ENCODE measurements around the gene EFHD1.

The EFHD1 gene

DNA sequence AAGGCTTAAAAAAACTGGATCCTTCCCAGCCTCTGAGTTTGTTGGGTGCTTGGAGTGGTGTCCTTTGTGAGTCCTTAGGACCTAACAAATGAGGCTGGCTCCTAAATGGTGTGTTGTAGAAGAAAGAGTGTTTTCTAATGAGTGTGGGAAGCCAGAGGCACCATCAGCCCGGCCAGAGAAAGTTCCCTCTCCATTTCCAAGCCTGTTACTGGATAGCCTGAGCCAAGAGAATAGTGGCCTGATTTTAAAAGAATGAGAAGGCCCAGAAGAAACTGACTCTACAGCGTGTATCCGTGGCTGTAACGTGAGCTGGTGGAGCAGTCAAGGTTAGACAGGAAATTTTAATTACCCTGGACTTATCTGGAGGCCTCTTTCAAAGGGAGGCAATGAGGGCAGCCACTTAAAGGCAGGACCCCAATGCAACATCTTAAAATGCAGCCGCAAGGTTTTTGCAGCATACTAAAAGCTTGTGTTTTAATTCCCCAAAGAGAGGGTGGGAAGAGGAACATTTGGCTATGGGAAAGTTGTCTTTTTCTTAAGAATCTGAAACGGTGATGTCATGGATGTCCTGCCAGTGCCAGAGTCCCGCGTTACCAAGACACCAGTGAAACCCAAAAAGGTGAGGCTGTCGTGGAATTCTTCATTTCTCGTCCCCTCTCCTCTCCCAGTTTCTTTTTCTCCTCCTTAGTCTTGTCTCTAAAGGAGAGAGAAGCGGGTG lies 4.6 kb downstream of the EFHD1 start:
- H3K4me3 ChIP-seq: peak overlapping the region; percentile 35
- TF ChIP-seq, protein P1, sequence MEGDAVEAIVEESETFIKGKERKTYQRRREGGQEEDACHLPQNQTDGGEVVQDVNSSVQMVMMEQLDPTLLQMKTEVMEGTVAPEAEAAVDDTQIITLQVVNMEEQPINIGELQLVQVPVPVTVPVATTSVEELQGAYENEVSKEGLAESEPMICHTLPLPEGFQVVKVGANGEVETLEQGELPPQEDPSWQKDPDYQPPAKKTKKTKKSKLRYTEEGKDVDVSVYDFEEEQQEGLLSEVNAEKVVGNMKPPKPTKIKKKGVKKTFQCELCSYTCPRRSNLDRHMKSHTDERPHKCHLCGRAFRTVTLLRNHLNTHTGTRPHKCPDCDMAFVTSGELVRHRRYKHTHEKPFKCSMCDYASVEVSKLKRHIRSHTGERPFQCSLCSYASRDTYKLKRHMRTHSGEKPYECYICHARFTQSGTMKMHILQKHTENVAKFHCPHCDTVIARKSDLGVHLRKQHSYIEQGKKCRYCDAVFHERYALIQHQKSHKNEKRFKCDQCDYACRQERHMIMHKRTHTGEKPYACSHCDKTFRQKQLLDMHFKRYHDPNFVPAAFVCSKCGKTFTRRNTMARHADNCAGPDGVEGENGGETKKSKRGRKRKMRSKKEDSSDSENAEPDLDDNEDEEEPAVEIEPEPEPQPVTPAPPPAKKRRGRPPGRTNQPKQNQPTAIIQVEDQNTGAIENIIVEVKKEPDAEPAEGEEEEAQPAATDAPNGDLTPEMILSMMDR (IDR thresholded peaks at IDR 0.05): no peak
- DNase-seq (ENCODE audit: low spot score): no peak
- H3K27ac ChIP-seq: peak overlapping the region; percentile 11 to 12

DNA sequence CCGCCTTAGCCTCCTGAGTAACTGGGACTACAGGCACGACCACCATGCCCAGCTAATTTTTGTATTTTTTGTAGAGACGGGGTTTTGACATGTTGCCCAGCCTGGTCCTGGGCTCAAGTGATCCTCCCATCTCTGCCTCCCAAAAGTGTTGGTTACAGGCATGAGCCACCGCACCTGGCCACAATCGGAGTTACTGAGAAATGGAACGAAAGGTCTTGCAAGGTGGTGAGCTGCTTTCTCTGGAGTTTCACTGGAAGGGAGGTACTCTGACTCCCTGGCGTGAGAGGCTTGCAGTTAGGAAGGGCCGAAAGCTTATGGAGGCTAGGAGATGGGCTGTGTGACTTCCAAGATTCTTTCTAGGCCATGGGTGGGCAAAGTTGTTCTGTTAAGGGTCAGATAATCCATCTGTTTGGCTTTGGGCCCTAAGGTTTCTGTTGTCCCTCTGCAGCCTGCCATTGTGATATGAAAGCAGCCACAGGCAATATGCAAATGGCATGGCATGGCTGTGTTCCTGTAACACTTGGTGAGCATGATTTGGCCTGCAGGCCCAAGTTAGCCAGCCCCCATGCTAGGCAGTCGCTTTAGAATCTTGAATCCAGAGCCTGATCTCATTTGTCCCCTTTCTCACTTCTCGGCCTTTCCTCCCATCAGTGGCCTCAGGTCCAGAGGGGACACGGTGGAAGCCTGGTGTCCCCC lies 7.9 kb downstream of the EFHD1 start:
- H3K27ac ChIP-seq: no peak overlapping the region
- DNase-seq (ENCODE audit: low spot score): no peak

DNA sequence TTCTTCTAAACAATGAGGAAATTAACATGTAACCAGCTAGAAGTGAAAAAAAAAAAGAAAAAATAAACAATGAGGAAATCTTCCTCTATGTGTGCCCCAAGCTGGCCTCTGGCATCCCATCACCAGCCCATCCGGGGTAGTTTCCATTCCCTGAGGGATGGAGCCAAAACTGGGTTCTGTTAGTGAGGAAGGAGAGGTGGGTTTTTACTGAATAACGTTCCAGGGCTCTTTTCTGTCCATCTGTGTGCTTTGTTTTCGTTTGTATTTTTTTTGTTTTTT lies 9.7 kb downstream of the EFHD1 start:
- no peak overlapping the region for H3K27ac ChIP-seq
- DNase-seq (ENCODE audit: low spot score): no peak
- TF ChIP-seq, protein P1 (IDR thresholded peaks at IDR 0.05): no peak
- H3K4me3 ChIP-seq: no peak overlapping the region

More for the DNA sequence above, 7.9 kb downstream of the EFHD1 start:
- H3K4me3 ChIP-seq: no peak overlapping the region
- TF ChIP-seq, protein P1 (IDR thresholded peaks at IDR 0.05): no peak

DNA sequence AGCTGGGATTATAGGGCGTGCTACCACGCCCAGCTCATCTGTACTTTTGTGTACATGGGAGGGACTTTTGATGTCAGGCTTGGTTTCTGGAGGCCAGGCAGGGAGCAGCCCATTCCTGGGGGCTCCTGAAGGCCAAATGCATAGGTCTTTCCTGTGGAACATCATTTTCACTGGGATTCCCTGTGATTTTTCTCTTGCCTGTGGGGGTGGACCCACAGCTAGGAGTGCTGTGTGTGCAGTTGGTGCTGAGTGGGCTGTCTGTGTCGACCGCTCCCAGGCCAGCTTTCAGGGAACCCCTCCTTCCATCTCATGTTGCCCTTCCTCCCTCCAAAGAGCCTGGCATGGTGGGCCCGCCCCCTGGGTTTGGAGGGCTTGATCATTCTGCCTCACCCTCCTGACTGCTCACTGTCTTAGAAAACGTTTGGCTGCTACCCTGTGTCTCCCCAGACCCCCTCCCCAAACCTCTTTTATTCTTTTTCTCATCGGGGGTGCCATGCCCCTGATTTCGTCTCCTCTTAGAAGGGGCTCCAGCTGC lies 10.5 kb downstream of the EFHD1 start:
- no peak for DNase-seq (ENCODE audit: low spot score)
- no peak overlapping the region for H3K4me3 ChIP-seq
- H3K27ac ChIP-seq: peak overlapping the region in 1 of 2 donors; percentile 7
- TF ChIP-seq, protein P1 (IDR thresholded peaks at IDR 0.05): no peak

DNA sequence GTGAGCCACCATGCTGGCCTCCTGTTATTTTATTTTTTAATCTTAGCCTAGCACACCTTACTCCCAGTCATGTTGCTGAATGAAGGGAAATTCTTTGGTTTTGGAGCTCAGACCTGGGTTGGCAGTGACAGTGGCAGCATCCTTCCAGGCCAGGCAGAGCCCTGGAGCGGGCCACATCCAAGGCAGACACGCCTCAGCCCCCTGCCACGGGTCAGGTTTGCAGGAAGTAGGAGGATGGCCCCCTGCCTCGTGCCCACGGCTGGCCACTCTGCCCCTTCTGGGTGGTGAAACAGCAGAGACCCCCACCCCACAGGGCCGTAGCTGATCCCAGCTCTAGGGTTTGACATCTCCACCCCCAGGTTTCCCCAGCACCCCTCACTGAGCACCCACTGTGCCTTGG lies 11.7 kb downstream of the EFHD1 start:
- Histone ChIP-seq H3K4me3 (no peak overlapping the region), H3K27ac (peak overlapping the region in 1 of 2 donors; percentile 22)
- DNase-seq (ENCODE audit: low spot score): no peak
- TF ChIP-seq, protein P1 (IDR thresholded peaks at IDR 0.05): no peak

DNA sequence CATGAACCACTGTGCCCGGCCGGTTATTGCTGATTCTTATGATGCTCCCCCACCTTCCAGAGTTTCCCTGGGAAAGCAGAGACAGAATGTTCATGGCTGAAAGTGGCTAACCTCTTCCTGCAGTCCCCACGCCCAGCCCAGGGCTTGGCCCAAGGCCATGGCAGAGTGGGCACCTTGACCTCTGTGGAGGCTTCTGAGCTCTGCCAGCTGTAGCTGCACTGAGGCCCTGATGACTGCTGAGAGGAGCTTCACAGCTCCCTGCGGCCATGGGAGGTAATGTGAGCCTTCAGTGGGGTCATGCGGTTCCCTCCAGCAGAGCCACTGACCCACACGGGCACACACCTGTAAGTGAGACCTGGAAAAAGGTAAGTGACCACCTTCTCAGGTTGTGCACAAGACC lies 13.3 kb downstream of the EFHD1 start:
- H3K27ac ChIP-seq: peak overlapping the region in 1 of 2 donors; percentile 60
- DNase-seq (ENCODE audit: low spot score): no peak
- peak overlapping the region; percentile 17 for H3K4me3 ChIP-seq
- TF ChIP-seq, protein P1 (IDR thresholded peaks at IDR 0.05): no peak

DNA sequence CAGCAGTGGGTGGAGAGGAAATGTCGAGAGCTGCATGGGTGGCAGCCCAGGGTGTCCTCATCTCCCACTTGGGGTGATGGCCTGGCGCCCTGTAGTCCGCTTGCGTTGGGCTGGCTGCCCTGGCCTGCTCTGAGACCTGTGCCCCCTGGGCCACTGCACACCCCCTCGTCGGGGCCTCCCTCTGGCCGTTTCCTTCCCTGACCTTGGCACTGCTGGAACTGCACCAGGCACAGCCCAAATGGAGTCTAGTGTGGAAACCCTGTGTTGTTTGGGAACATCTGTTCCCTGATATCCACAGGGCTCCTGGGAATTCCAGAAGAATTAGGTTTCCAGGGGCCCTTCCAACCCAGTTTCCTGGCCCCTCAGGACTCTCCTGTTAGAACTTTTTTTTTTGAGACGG lies 13.9 kb downstream of the EFHD1 start:
- H3K27ac ChIP-seq: peak overlapping the region in 1 of 2 donors; percentile 60
- TF ChIP-seq, protein P1 (IDR thresholded peaks at IDR 0.05): no peak
- no peak for DNase-seq (ENCODE audit: low spot score)
- H3K4me3 ChIP-seq: peak overlapping the region; percentile 17

Data from coronary artery (tissue), 2 donors.